Activated CD8-positive, alpha-beta memory T cell treated with anti-CD3 and anti-CD28 coated beads, Interleukin-2, amount 50 U/mL, for 4 hours (primary cell): ENCODE measurements around the gene CERS3.
"Not testable (repeated sequence)": the region's sequence is repeated elsewhere in the genome, so short reads cannot be mapped to it uniquely, and the experiment has no call there.

Experiments used
- DNase-seq: peaks from one replicate; pipeline ENCODE4 v3.0.0-alpha.2; 2020

The CERS3 gene

DNA sequence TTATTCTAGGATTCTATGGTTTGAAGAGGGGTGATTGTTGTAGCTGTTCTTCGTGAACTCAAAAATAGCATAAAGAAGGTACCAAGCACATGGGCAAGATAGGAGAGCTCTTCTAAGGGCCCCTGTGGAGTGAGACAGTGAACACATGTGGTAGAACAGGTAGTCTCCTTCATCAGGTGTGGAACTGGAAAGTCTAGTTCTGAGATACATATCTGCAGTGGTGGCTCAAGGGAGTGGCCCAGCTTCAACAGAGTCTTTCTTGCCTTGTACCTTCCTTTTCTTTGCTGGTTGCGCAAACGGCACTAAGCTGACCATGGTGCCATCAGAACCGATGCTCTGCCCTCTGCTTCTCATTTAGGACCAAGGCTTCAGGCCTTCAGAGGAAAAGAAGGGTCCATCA lies 65.2 kb downstream of the CERS3 start:
- no peak for DNase-seq

DNA sequence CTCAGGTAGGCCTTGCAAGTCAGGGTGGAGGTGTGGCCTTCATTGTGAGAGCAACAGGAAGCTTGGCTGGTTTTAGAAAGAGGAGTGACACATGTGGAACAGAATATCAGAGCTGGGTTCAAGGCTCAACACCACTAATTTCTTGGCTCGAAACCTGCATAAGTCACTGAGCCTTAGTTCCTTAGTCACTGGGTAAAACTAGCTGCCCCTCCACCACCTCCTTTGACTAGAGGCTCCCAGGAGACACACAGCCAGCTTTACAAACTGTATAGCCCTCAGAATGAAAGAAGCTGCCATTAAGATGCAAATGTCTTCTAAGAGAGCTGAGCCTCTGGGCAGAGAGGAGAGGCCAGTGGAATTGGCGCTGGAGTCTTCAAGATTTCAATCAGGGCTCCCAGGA lies 67.7 kb downstream of the CERS3 start:
- DNase-seq: no peak

GRCh38 chr15:100457201-100457600 lies 71.5 kb downstream of the CERS3 start:
- no peak for DNase-seq

- no peak for DNase-seq
Observed at GRCh38 chr15:100454148-100454547, 74.6 kb downstream of the CERS3 start.

DNA sequence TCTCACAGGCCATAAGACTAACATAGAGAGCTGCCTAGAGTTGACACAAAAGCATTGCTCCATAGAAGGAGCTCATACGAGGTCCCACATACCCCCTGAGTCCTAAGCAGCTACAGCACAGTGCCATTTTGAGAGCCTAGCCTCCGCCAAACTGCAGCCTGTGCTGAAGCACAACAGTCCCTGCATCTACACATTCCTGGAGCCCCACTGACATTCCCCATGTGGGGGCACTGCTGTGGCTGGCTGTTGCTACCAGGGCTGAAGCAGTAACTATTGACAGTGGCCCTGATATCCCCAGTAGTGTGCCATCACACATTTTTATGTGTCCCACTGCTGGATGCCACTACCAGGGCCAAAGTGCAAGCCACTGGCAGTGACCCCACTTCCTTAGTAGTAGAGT lies 80.3 kb downstream of the CERS3 start:
- no peak for DNase-seq

DNA sequence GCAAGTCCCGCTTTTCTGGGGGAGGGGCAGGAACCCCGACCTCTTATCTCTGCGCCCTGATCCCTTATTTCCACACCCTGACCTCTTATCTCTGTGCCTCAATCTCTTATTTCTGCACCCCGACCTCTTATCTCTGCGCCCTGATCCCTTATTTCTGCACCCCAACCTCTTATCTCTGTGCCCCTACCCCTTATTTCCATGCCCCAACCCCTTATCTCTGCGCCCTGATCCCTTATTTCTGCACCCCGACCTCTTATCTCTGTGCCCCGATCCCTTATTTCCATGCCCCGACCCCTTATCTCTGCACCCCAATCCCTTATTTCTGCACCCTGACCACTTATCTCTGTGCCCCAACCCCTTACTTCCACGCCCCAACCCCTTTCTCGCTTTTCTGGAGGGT lies 87.7 kb downstream of the CERS3 start:
- not testable (repeated sequence) for DNase-seq

DNA sequence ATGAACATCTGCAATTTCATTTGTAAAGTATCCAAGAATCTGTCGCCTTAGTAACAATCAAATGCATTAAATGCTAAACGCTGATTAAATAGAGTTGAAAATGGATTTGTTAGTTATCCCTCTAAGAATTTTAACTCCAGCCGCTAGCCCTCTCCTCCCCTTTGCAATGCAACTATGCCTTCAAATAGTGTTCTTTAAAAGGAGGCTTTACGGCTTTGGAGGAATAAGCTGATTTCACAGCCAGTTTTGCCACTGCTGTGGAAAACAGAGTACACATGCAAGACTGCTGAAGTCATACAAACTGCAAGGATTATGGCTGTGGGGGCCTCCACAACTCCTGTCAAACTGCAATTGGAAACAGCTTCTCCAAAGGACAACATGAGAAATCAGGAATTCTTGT lies 89.2 kb downstream of the CERS3 start:
- DNase-seq: no peak

- peak; percentile 20 for DNase-seq
Observed at GRCh38 chr15:100438570-100438969, 90.2 kb downstream of the CERS3 start.

- no peak for DNase-seq
Observed at GRCh38 chr15:100437261-100437660, 91.5 kb downstream of the CERS3 start.

GRCh38 chr15:100434561-100434960 lies 94.2 kb downstream of the CERS3 start:
- no peak for DNase-seq

GRCh38 chr15:100434038-100434437 lies 94.7 kb downstream of the CERS3 start:
- DNase-seq: no peak

- DNase-seq: no peak
Observed at GRCh38 chr15:100433304-100433703, 95.4 kb downstream of the CERS3 start.

- no peak for DNase-seq
Observed at GRCh38 chr15:100430411-100430810, 98.3 kb downstream of the CERS3 start.

DNA sequence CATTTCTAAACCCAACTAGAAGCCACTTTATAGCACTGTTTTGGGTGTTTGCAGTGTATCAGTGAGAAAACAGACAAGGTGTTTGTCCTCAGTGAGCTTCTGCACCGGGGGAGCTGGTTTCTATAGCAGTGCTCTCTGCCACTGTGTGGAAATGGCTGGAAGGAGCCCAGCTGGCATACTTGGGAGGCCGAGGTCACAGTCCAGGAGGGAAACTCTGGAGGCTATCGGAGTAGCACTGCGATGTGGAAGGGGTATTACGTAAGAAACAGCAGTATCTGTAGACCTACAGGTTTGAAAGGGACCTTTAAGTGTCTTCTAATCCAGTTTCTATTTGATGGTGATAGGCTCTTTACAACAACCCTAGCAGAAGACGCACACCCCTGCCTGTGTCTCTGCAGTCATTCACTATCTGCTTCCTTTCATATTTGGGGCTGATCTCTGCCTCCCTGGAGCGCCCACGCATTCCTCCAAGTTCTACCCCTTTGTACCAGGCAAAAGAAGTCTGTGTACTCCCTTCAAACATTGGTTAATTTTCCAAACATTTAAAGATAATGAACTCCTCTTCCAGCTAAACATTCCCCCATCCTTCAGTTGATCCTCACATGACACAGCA lies 99.5 kb downstream of the CERS3 start:
- no peak for DNase-seq

DNA sequence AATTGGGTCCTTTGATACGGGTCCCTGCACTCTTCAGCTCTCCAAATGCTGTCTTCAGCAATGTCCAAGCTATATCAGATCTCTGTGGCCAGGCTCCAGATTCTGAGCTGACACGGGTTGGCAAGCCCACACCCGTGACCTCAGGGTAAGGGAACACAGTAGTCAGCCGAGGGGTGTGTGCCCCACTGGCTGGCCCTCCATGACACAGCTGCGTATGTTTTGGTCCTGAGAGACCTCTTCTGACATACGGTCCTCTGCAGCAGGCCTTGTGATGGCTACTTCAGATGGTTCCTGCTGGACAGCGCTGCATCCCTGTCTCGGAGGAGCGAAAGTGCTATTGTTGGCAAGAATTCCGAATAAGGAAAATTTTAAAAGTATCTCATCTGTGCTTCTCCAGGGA lies 101.8 kb downstream of the CERS3 start:
- no peak for DNase-seq

GRCh38 chr15:100405179-100405578 lies 123.6 kb downstream of the CERS3 start:
- DNase-seq: no peak

GRCh38 chr15:100400996-100401395 lies 127.8 kb downstream of the CERS3 start:
- no peak for DNase-seq

- no peak for DNase-seq
Observed at GRCh38 chr15:100394736-100395440, 133.9 kb downstream of the CERS3 start.

DNA sequence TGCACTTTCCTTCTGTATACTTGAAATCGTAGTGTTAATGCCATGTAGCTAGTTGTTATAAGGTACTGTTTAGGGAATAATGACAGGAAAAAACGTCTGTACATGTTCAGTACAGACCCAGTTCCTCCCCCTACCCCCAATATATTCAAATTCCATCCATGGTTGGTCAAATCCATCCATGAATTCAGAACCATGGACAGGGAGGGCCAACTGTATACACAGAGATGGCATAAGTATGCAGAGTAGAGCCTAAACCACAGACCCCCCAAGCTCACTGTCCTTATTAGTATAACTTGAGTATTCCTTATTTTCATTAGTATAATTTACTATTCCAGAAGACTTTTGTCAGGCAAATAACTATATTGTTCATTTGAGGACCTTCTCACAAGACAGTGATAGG lies 135.7 kb downstream of the CERS3 start:
- no peak for DNase-seq

GRCh38 chr15:100385300-100386050 lies 143.3 kb downstream of the CERS3 start:
- DNase-seq: no peak

- DNase-seq: no peak
Observed at GRCh38 chr15:100384108-100384410, 144.7 kb downstream of the CERS3 start.

GRCh38 chr15:100383302-100384107 lies 145.2 kb downstream of the CERS3 start:
- DNase-seq: no peak

- no peak for DNase-seq
Observed at GRCh38 chr15:100373942-100374341, 154.8 kb downstream of the CERS3 start.
